HG03354 (cell line): Measurements from ENCODE around the gene UBALD1.

Experiments used
- ATAC-seq: cut with Tn5 transposase; IDR thresholded peaks from one replicate; pipeline ENCODE4 v1.9.1; 2021; ENCODE audit warnings: mild to moderate bottlenecking; ENCODE audit not compliant: unreplicated experiment, poor library complexity, severe bottlenecking

UBALD1 gene

GRCh38 chr16:4646773-4647643 lies 32.3 kb upstream of the UBALD1 start:
- ATAC-seq = no peak

GRCh38 chr16:4641895-4642294 lies 27.2 kb upstream of the UBALD1 start:
- no peak for ATAC-seq

- no peak for ATAC-seq
These were observed 26.6 kb upstream of the UBALD1 start for GRCh38 chr16:4641306-4641687.

- ATAC-seq = no peak
These were observed 26.1 kb upstream of the UBALD1 start for GRCh38 chr16:4640572-4641305.

- no peak for ATAC-seq
These were observed 25.3 kb upstream of the UBALD1 start for GRCh38 chr16:4639899-4640509.

- ATAC-seq = no peak
These were observed 22.9 kb upstream of the UBALD1 start for GRCh38 chr16:4637501-4638166.

GRCh38 chr16:4636196-4636595 lies 21.5 kb upstream of the UBALD1 start:
- no peak for ATAC-seq

- ATAC-seq = no peak
These were observed 20.1 kb upstream of the UBALD1 start for GRCh38 chr16:4634768-4635167.

GRCh38 chr16:4633910-4634635 lies 19.4 kb upstream of the UBALD1 start:
- ATAC-seq = no peak

GRCh38 chr16:4631444-4631843 lies 16.8 kb upstream of the UBALD1 start:
- no peak for ATAC-seq

- no peak for ATAC-seq
These were observed 13.6 kb upstream of the UBALD1 start for GRCh38 chr16:4628283-4628682.

GRCh38 chr16:4626396-4626795 lies 11.7 kb upstream of the UBALD1 start:
- no peak for ATAC-seq

GRCh38 chr16:4625560-4626159 lies 11.0 kb upstream of the UBALD1 start:
- peak; percentile 17 for ATAC-seq

GRCh38 chr16:4624827-4625559 lies 10.3 kb upstream of the UBALD1 start:
- ATAC-seq = peak; percentile 57

- ATAC-seq = peak; percentile 78
These were observed 9.5 kb upstream of the UBALD1 start, which contains the start of gene MGRN1 for GRCh38 chr16:4624015-4624826. TSS of gene MGRN1 (plus strand) at chr16:4624826. CDS start at chr16:4624961, 135 bp downstream.

- no peak for ATAC-seq
These were observed 8.9 kb upstream of the UBALD1 start for GRCh38 chr16:4623593-4623992.

GRCh38 chr16:4618645-4619418 lies 4.1 kb upstream of the UBALD1 start:
- no peak for ATAC-seq
